ENCODE data around the gene MAP3K10.

Gene MAP3K10

GRCh38 chr19:40234429-40235237, 43.4 kb downstream of the MAP3K10 start:
- no peak for DNase-seq

DNA sequence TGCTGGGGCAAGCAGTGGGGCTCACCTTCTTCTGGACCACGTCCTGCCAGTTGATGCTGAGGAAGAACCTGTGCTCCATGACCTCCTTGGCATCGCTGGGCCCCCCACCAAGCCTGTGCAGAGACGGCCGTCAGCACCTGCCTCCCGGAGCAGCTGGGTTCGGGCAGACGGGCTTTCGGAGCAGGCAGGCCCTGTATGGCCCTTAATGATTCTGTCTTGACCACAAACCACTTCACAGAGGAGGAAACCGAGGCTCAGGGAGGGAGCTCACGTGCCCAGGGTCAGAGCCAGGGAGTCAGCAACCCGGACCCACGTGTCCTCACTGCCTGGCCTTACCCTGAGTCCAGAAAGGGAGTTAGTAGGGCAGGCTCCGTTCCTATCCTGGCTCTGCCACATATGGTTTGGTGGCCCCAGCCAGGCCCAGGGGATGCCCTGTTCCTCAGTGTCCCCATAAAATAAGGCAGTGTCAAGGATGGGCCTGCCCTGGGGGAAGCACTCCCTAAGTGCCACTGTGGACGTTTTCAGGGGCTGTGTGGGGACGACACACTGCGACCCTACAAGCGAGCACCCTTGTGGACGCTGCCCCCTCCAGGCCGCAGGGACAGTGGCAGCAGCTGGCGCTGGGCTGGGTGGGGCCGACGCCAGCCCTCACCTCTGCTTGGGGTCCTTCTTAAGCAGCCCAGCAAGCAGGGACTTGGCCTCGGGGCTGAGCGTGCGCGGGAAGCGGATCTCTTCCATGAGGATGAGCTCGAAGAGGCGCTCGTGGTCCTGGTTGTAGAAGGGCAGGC, 44.2 kb downstream of the MAP3K10 start:
- DNase-seq, result no peak

DNA sequence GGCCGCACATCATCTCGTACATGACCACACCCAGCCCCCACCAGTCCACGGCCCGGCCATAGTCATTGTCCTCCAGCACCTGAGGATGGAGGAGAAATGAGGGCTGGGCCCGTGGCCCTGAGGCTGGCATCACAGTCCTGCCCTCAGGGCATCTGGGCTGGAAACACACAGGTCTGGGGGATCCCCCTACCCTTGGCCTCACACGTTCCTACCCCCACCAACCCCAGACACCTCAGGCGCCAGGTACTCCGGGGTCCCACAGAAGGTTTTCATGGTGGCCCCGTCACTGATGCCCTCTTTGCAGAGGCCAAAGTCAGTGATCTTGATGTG, 44.8 kb downstream of the MAP3K10 start:
- DNase-seq, result no peak

GRCh38 chr19:40236366-40236765, 45.1 kb downstream of the MAP3K10 start:
- DNase-seq, result no peak

DNA sequence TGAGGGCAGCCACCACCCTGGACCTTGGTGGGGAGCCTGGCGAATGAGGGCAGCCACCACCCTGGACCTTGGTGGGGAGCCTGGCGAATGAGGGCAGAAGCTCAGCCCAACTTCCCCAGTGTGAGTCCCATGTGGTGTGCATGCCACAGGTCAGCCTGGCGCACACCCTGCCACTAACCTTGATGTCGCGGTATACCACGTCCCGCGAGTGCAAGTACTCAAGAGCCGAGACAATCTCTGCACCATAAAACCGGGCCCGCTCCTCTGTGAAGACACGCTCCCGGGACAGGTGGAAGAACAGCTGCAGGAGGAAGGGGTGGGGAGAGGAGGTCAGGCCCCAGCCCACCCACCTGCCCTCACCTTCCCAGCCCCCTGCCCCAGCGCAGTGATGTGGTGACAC, 46.6 kb downstream of the MAP3K10 start:
- DNase-seq, result no peak

DNA sequence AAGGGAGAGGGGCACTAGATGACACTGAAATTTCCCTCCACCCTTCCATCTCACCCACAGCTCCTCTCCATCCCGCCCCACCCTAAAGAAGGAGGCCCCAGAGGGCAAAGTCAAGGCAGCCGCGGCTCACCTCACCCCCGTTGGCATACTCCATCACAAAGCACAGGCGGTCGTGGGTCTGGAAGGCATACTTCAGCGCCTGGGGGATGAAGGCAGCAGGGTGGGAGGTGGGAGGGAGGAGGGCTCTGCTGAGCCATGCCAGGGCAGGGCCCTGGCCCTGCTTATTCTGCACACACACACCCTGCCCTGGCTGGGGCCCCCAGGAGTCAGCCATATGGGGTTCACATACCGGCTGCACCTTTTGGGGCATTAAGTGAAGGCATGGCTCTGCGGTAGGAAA, 47.5 kb downstream of the MAP3K10 start:
- no peak for DNase-seq

DNA sequence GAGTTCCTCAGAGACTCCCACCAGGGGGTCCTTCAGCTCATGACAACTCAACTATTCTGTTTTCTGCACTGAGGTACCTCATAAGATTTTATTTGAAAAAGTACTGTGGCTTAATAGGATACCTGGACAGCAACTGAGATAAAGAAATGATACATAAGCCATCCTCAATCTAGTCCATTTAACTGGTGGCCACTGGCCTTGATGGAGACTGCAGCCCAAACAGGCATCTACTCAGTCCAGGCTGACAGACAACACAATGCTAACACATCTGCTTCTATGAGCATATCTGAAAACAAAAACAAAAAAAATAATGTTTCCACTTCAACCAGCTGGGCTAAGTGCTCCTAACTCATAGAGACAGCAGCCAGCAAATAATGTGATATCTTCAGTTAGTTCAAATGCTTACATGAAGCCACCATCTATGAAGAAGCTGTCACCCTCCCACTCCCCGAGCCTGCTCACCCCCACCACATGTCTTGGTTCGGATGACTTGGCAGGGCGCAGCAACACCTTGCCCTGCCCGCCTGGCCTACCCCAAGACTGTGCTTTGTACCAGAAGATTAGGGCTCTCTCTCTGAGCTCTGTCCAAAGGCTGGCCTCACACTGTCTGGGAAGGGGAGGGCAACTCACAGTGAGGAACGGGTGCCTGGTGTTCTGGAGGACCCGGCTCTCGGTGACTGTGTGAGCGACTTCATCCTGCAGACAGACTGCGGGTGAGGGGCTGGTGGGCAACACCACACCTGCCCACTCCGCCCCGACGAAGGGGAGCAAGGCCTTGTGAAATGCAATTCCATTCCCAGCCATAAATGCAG, 48.4 kb downstream of the MAP3K10 start:
- DNase-seq, result no peak

GRCh38 chr19:40240332-40240731, 49.1 kb downstream of the MAP3K10 start:
- DNase-seq, result no peak

GRCh38 chr19:40241125-40241808, 50.0 kb downstream of the MAP3K10 start:
- DNase-seq, result no peak

DNA sequence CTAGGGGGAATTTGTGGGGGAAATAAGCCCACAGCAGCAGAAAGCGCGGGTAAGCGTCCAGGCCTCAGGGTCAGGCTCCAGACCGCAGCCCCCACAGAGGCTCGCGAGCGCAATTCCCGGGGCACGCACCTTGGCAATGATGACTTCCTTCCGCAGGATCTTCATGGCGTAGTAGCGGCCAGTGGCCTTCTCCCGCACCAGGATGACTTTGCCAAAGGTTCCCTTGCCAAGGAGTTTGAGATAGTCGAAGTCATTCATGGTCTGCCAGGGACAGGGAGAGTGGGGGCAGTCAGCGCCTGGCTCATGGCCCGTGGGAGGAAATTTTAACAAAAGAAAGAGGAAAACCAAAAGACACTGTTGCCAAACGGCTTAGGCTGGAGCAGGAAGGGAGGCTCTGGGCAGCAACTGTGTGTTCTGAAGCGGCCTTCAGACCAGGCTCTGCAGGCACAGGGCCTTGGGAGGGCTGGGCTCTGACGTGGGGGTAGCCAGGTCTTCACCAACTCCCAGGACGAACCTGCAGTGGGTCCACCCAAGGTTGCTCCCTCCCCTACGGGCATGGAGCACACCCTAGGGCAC, 50.7 kb downstream of the MAP3K10 start:
- DNase-seq, result no peak

- DNase-seq, result no peak
These were observed 51.3 kb downstream of the MAP3K10 start for GRCh38 chr19:40242480-40242879.

- DNase-seq, result no peak
These were observed 52.0 kb downstream of the MAP3K10 start for GRCh38 chr19:40243181-40243580.

DNA sequence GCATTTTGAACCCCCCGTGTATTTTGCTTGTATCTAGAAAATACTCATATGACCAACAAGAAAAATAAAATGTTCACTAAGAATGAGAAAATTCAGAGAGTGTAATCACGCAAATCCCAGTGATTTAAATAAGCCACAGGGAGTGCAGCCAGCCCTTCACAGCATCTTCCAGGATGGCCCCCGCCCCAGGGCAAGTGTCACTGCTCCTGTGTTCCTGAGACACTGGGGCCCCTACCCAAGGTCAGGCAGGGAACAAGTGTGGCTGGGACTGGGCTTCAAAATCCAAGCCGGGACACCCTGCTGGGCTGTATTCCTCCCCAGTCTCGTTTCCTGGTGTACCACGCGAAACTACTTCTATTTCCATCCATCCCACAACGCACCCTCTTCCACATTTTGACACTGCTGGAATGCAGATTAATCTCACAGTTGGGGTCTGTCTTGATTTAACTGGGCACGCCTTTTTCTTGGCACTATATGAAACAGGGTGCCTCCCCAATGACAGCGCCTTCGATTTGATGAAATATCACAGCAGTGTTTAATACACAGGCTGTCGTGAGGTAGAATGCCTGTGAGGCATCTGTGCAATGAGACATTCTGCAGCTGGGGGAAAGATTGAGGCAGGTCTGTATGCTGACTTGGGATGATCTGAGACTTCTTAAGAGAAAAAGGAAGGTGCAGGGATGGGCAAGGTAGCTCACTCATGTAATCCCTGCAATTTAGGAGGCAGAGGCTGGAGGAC, 53.5 kb downstream of the MAP3K10 start:
- no peak for DNase-seq

- no peak for DNase-seq
These were observed 54.4 kb downstream of the MAP3K10 start for GRCh38 chr19:40245506-40246128.

- no peak for DNase-seq
These were observed 55.3 kb downstream of the MAP3K10 start for GRCh38 chr19:40246292-40247073.

DNA sequence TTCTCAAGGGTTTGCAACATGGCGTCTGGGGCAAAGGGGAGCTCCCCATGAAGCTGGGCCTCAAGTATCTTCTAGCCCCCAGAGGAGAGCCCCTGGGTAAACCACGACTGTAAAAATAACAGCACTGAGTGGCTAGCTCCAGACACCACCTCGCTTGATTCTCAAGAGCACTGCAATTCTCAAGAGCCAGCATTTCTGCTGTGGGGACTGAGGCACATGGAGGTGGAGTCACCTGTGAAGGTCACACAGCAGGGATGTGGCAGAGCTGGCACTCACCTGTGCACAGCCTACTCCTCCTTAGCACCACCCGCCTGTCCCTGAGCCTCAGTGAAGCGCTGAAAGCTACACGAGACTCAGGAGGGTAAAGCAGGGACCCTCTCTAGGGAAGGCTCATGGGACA, 56.0 kb downstream of the MAP3K10 start:
- no peak for DNase-seq

GRCh38 chr19:40247735-40248262, 56.6 kb downstream of the MAP3K10 start:
- DNase-seq, result no peak

DNA sequence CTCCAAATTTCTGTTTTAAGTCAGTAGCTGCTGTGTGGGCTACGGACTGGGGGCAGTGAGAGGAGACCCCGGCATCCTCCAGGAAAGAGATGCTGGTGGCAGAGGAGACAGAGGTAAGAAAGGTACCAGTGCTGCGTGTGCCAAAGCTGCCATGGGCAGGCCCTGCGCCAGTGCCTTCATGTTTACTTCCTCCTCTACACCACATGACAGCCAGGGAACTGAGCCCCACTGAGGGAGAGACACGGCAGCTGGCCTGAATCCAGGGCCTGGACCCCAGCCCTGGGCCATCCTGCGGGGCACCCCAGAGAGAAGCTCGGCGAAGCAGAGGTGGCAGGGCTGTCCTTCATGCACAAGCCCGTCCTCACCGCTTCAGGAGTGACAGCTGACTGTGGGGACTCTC, 58.0 kb downstream of the MAP3K10 start:
- DNase-seq, result no peak

DNA sequence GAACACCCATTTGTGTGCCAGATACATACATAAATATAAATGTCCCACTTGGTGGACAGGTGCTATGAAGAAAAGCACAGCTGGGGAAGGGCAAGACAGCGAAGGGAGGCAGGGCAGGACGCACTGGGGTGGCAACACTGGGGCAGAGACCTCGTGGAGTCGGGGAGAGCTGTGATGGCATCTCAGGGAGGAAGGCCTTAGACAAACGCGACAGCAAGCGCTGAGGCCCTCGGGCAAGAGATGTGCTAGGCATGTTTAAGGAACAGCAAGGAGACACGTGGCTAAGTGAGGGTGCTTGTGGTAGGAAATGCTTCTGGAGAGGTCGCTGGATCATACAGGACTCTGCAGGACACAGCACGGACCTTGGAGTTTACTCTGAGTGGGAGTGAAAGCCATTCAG, 58.6 kb downstream of the MAP3K10 start:
- no peak for DNase-seq

DNA sequence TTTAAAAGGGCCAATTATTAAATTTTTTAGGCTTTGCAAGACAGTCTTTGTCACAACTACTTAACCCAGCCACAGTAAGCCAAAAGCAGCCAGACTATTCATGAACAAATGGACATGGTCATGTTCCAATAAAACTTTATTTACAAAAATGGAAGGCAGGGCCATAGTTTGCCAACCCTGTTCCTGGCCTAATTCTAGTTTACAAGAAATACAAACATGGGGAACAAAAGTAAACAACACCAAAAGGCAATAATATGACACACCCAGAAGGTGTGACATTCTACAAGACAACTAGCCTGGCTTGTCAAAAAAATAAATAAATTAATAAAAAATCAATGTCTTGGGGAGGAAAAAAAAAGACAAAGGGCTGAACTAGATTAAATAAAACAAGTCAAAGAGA, 60.0 kb downstream of the MAP3K10 start:
- no peak for DNase-seq

Data from NCI-H510A (cell line).